ENCODE data around the gene SCNN1B.

Gene SCNN1B

GRCh38 chr16:23409522-23409921 lies 107.4 kb downstream of the SCNN1B start:
- DNase-seq, result no peak

GRCh38 chr16:23410176-23410575 lies 108.1 kb downstream of the SCNN1B start:
- DNase-seq, result no peak

- no peak for DNase-seq
Measured at GRCh38 chr16:23414731-23415130, 112.6 kb downstream of the SCNN1B start.

- DNase-seq, result no peak
Measured at GRCh38 chr16:23416816-23417215, 114.7 kb downstream of the SCNN1B start.

GRCh38 chr16:23420011-23420410 lies 117.9 kb downstream of the SCNN1B start:
- no peak for DNase-seq

- no peak for DNase-seq
Measured at GRCh38 chr16:23423496-23424049, 121.5 kb downstream of the SCNN1B start.

GRCh38 chr16:23424292-23424958 lies 122.3 kb downstream of the SCNN1B start:
- DNase-seq, result no peak

- DNase-seq, result no peak
Measured at GRCh38 chr16:23428351-23428750, 126.2 kb downstream of the SCNN1B start.

Measured in SHP77 treated with DMSO at 0.1 percent for 48 hours (cell line).